ENCODE measurements around the gene TM6SF1. TPM values are rescaled to one million over a fixed set of nuclear protein-coding genes. Genes with fewer than 3 reads are reported as not detected.

TM6SF1 gene
- polyA plus RNA-seq, 1 donor (not counting 4 experiments of a cell fraction or from before 2014, with no cell fraction given) = 0.05 TPM

DNA sequence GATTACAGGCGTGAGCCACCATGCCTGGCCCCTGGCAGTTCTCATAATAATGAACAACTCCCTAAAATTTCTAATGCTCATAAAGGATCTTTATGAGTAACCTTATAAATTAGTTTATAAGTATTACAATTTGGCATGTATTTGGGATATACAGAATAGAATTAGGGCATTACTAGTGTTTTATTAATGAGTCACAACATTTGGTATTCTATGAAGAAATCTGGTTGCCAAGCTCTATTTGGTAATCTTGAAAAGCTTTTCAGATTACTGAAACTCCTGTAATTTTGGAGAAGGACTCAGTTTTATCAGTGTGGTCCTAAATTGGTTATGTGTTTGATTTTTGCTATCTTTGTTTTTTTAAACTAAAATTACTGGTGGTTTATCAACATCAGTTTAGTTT is 45.8 kb downstream of the TM6SF1 start:
- no peaks in the 10 kb centered on the region for H3K9me3 ChIP-seq (ENCODE audit: control insufficient read depth, low read depth, low read length)
- H3K27me3 ChIP-seq (ENCODE audit: control insufficient read depth, extremely low read depth, insufficient read depth, low read length) = no peaks in the 10 kb centered on the region
- H3K79me2 ChIP-seq (ENCODE audit: control insufficient read depth, insufficient read depth, low read length) = no peaks in the 10 kb centered on the region
- H3K4me3 ChIP-seq (ENCODE audit: control insufficient read depth in 2 of 3, extremely low read depth in 1 of 3, insufficient read depth in 2 of 3, low read depth in 1 of 3, low read length in 3 of 3) = no peak overlapping the region
- DNase-seq (ENCODE audit: low read depth, low spot score) = no peak
- H2AFZ ChIP-seq (ENCODE audit: control insufficient read depth, low read length) = no peak overlapping the region
- TF ChIP-seq, protein P1, sequence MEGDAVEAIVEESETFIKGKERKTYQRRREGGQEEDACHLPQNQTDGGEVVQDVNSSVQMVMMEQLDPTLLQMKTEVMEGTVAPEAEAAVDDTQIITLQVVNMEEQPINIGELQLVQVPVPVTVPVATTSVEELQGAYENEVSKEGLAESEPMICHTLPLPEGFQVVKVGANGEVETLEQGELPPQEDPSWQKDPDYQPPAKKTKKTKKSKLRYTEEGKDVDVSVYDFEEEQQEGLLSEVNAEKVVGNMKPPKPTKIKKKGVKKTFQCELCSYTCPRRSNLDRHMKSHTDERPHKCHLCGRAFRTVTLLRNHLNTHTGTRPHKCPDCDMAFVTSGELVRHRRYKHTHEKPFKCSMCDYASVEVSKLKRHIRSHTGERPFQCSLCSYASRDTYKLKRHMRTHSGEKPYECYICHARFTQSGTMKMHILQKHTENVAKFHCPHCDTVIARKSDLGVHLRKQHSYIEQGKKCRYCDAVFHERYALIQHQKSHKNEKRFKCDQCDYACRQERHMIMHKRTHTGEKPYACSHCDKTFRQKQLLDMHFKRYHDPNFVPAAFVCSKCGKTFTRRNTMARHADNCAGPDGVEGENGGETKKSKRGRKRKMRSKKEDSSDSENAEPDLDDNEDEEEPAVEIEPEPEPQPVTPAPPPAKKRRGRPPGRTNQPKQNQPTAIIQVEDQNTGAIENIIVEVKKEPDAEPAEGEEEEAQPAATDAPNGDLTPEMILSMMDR (optimal IDR thresholded peaks at IDR 0.05 in 1 of 3, IDR thresholded peaks at IDR 0.05 in 1 of 3, conservative IDR thresholded peaks at IDR 0.05 in 1 of 3; ENCODE audit: extremely low read depth in 1 of 3, insufficient read depth in 2 of 3, low read length in 3 of 3) = no peak
- no peak for TF ChIP-seq EZH2 (IDR thresholded peaks at IDR 0.05; ENCODE audit: low read length)
- no peak overlapping the region for H3K27ac ChIP-seq (ENCODE audit: control insufficient read depth, insufficient read depth, low read length)
- dilution Hi-C loops (cut with MboI; ENCODE audit: extremely low pct_ligation_motif_present, low sequenced_read_pairs) = no loop called here
- H3K36me3 ChIP-seq (ENCODE audit: control insufficient read depth in 2 of 2, extremely low read depth in 1 of 2, insufficient read depth in 2 of 2, low read length in 2 of 2) = peaks cover 2 to 8% of the 10 kb centered on the region in 2 experiments
- H3K9me1 ChIP-seq (ENCODE audit: control insufficient read depth, extremely low read depth, insufficient read depth, low read length) = no peaks in the 10 kb centered on the region
- no peaks in the 10 kb centered on the region for H3K4me1 ChIP-seq (ENCODE audit: control insufficient read depth, extremely low read depth, insufficient read depth, low read length)
- no peaks in the 10 kb centered on the region for H4K20me1 ChIP-seq (ENCODE audit: control insufficient read depth, extremely low read depth, insufficient read depth, low read length)
- H3K9ac ChIP-seq (ENCODE audit: control insufficient read depth, extremely low read depth, insufficient read depth, low read length) = no peak overlapping the region
- H3K4me2 ChIP-seq (ENCODE audit: control insufficient read depth, extremely low read depth, insufficient read depth, low read depth, low read length) = no peak overlapping the region
- no peak for FAIRE-seq

DNA sequence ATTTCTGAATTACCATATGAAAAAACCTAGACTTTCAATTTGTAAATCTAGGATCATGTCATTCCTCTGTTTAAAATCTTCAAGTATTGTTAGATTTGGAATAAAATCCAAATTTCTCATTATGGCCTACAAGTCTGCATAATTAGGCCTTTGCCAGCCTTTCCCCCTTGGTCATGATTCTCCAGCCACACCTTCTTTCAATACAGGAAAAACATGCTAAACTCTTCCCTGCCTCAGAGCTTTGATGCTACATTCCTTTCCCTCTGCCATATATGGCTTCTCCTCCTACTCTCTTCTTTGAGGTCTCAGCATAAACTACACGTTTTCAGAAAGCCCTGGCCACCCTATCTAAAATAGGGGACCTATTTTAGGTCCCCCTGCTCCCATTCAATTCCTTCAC is 48.5 kb downstream of the TM6SF1 start:
- H3K4me1 ChIP-seq (ENCODE audit: control insufficient read depth, extremely low read depth, insufficient read depth, low read length) = no peaks in the 10 kb centered on the region
- no peaks in the 10 kb centered on the region for H3K9me3 ChIP-seq (ENCODE audit: control insufficient read depth, low read depth, low read length)

More for the DNA sequence above, 48.5 kb downstream of the TM6SF1 start:
- no peak for FAIRE-seq
- Histone ChIP-seq H3K27me3 (ENCODE audit: control insufficient read depth, extremely low read depth, insufficient read depth, low read length) (no peaks in the 10 kb centered on the region), H3K9ac (ENCODE audit: control insufficient read depth, extremely low read depth, insufficient read depth, low read length) (no peak overlapping the region), H3K4me2 (ENCODE audit: control insufficient read depth, extremely low read depth, insufficient read depth, low read depth, low read length) (no peak overlapping the region), H3K79me2 (ENCODE audit: control insufficient read depth, insufficient read depth, low read length) (no peaks in the 10 kb centered on the region), H3K4me3 (ENCODE audit: control insufficient read depth in 2 of 3, extremely low read depth in 1 of 3, insufficient read depth in 2 of 3, low read depth in 1 of 3, low read length in 3 of 3) (no peak overlapping the region), H4K20me1 (ENCODE audit: control insufficient read depth, extremely low read depth, insufficient read depth, low read length) (no peaks in the 10 kb centered on the region), H3K36me3 (ENCODE audit: control insufficient read depth in 2 of 2, extremely low read depth in 1 of 2, insufficient read depth in 2 of 2, low read length in 2 of 2) (peaks cover 2 to 8% of the 10 kb centered on the region in 2 experiments), H2AFZ (ENCODE audit: control insufficient read depth, low read length) (no peak overlapping the region), H3K9me1 (ENCODE audit: control insufficient read depth, extremely low read depth, insufficient read depth, low read length) (no peaks in the 10 kb centered on the region), H3K27ac (ENCODE audit: control insufficient read depth, insufficient read depth, low read length) (no peak overlapping the region)
- DNase-seq (ENCODE audit: low read depth, low spot score) = no peak
- dilution Hi-C loops (cut with MboI; ENCODE audit: extremely low pct_ligation_motif_present, low sequenced_read_pairs) = no loop called here
- TF ChIP-seq EZH2 (IDR thresholded peaks at IDR 0.05; ENCODE audit: low read length) = no peak
- TF ChIP-seq, protein P1 (optimal IDR thresholded peaks at IDR 0.05 in 1 of 3, IDR thresholded peaks at IDR 0.05 in 1 of 3, conservative IDR thresholded peaks at IDR 0.05 in 1 of 3; ENCODE audit: extremely low read depth in 1 of 3, insufficient read depth in 2 of 3, low read length in 3 of 3) = no peak
